ENCODE measurements around the gene NEAT1. TPM values are rescaled to one million over a fixed set of nuclear protein-coding genes. Genes with fewer than 3 reads are reported as not detected.

Gene NEAT1
- polyA plus RNA-seq, 3 donors = 0.90 to 293 (median 1.3) TPM

DNA sequence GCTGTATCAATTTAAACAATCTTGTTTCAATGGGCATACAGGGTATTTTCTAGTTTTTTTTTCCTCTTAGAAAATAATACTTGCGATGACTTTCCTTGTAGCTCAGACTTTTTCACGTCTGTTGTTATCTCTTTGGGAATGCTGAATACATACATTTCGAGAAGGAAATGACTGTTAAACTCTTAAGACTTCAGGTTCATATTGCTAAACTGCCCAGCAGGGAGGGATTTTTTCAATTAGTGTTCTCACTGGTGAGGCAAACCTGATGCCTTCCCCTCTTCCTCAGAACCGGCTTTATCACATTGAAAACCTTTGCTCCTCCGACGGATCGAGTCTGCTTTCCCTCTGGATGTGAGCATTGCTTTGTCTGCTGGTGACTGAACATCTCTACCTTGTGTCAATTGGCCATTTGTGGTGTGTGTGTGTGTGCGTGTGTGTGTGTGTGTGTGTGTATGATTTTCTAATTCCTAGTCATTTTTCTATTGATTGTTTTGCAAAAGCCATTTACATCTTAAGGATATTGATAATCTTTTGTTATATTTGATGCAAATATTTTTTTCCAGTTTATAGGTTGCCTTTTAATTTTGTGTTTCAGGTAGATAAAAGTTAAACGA lies 6.6 kb downstream of the NEAT1 start:
- peaks cover 67% of the 10 kb centered on the region for H3K4me1 Mint-ChIP-seq
- peaks cover 100% of the 10 kb centered on the region for H4K20me1 ChIP-seq (ENCODE audit: insufficient read depth, low read length)
- intact Hi-C loops (cut with micrococcal nuclease) = no loop called here

DNA sequence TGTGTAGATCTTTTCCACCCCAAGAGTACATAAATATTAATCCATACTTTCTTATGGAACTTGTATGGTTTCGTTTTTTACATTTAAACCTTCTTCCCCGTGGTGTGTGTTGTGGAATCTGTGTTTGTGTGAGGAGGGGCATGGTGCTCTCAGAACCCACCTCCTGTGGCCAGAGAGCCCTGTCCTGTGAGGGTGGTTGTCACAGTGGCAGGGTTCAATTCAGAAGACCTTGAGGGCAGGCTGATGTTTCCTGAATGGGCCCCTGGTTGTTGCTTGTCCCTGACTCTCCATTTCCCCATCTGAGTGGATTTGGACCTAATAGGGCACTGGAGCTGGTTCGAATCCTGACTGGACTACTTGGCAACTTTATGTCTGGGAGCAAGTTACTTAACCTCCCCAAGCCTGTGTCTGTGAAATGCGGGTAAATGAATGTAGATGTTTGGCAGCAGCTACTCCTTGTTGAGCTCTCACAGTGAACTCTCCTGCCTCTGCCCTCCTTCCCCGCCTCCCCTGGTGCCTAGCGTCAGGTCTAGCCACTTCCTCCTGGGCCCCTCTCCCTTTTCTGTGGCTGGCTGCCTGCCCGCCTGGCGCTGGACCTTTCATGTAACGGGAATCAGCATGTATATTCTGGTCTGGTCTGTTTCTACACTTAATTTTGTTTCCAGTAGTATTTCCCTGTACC lies 7.3 kb downstream of the NEAT1 start:
- H2AFZ ChIP-seq (ENCODE audit: insufficient read depth, low read depth, low read length, poor library complexity, severe bottlenecking) = no peak overlapping the region
- peak overlapping the region; percentile 100 for H3K9ac ChIP-seq (ENCODE audit: insufficient read depth, low read length, poor library complexity, severe bottlenecking)
- intact Hi-C loops (cut with micrococcal nuclease) = loop anchor here in 1 of 2 donors (2.0 kb wide), 1 partner anchor 13 kb away; no protein-coding TSS in a partner anchor
- H3K36me3 ChIP-seq (replicated peaks in 1 of 2; ENCODE audit: control insufficient read depth in 1 of 2, insufficient read depth in 2 of 2, low read length in 2 of 2) = peaks cover 27 to 63% of the 10 kb centered on the region in 2 donors
- peak overlapping the region; percentile 61 to 100 for H3K27ac ChIP-seq (ENCODE audit: low read depth in 1 of 2, low read length in 2 of 2)
- peaks cover 100% of the 10 kb centered on the region for H3K79me2 ChIP-seq (ENCODE audit: insufficient read depth, low read length)
- H3K4me2 ChIP-seq (replicated peaks; ENCODE audit: extremely low read depth, low read length, poor library complexity, severe bottlenecking) = peak overlapping the region; percentile 85
- WGBS (ENCODE audit: insufficient coverage) = 0% methylated on average over 6 of the region's 9 CpGs
- Mint-ChIP-seq H3K4me1 (peaks cover 74% of the 10 kb centered on the region), H3K9me3 (peaks cover 0 to 10% (median 3%) of the 10 kb centered on the region in 7 donors), H3K27me3 (ENCODE audit: low read depth in 3 of 3) (peaks cover 0 to 7% (median 4%) of the 10 kb centered on the region in 3 donors), H3K27ac (peak overlapping the region; percentile 87 to 100 (median 91)), H3K36me3 (peaks cover 71 to 80% of the 10 kb centered on the region in 2 donors), H3K4me3 (peak overlapping the region; percentile 99 to 100)
- no peaks in the 10 kb centered on the region for H3K27me3 ChIP-seq (ENCODE audit: control insufficient read depth in 2 of 2, insufficient read depth in 2 of 2, low read length in 2 of 2)
- peak in 2 of 3 donors; percentile 54 to 64 for DNase-seq
- H3K4me3 ChIP-seq (replicated peaks in 1 of 3; ENCODE audit: low read depth in 2 of 3, low read length in 3 of 3) = peak overlapping the region; percentile 86 to 100 (median 96)
- TF ChIP-seq, protein P1, sequence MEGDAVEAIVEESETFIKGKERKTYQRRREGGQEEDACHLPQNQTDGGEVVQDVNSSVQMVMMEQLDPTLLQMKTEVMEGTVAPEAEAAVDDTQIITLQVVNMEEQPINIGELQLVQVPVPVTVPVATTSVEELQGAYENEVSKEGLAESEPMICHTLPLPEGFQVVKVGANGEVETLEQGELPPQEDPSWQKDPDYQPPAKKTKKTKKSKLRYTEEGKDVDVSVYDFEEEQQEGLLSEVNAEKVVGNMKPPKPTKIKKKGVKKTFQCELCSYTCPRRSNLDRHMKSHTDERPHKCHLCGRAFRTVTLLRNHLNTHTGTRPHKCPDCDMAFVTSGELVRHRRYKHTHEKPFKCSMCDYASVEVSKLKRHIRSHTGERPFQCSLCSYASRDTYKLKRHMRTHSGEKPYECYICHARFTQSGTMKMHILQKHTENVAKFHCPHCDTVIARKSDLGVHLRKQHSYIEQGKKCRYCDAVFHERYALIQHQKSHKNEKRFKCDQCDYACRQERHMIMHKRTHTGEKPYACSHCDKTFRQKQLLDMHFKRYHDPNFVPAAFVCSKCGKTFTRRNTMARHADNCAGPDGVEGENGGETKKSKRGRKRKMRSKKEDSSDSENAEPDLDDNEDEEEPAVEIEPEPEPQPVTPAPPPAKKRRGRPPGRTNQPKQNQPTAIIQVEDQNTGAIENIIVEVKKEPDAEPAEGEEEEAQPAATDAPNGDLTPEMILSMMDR (IDR thresholded peaks at IDR 0.05) = no peak
- H3K4me1 ChIP-seq (ENCODE audit: control insufficient read depth in 1 of 2, insufficient read depth in 2 of 2, low read length in 2 of 2) = peaks cover 53 to 83% of the 10 kb centered on the region in 2 donors
- peaks cover 100% of the 10 kb centered on the region for H4K20me1 ChIP-seq (ENCODE audit: insufficient read depth, low read length)
- H3K9me3 ChIP-seq (replicated peaks in 1 of 2; ENCODE audit: control insufficient read depth in 1 of 2, insufficient read depth in 1 of 2, low read length in 2 of 2) = no peaks in the 10 kb centered on the region

More for the DNA sequence above, 6.6 kb downstream of the NEAT1 start:
- Histone ChIP-seq H3K9ac (ENCODE audit: insufficient read depth, low read length, poor library complexity, severe bottlenecking) (peak overlapping the region; percentile 100), H3K4me3 (replicated peaks in 1 of 3; ENCODE audit: low read depth in 2 of 3, low read length in 3 of 3) (peak overlapping the region; percentile 86 to 100 (median 96)), H3K9me3 (replicated peaks in 1 of 2; ENCODE audit: control insufficient read depth in 1 of 2, insufficient read depth in 1 of 2, low read length in 2 of 2) (no peaks in the 10 kb centered on the region), H3K4me2 (replicated peaks; ENCODE audit: extremely low read depth, low read length, poor library complexity, severe bottlenecking) (peak overlapping the region; percentile 85), H3K4me1 (ENCODE audit: control insufficient read depth in 1 of 2, insufficient read depth in 2 of 2, low read length in 2 of 2) (peaks cover 48 to 77% of the 10 kb centered on the region in 2 donors), H3K27ac (ENCODE audit: low read depth in 1 of 2, low read length in 2 of 2) (peak overlapping the region; percentile 20 to 100), H3K27me3 (ENCODE audit: control insufficient read depth in 2 of 2, insufficient read depth in 2 of 2, low read length in 2 of 2) (no peaks in the 10 kb centered on the region), H3K79me2 (ENCODE audit: insufficient read depth, low read length) (peaks cover 100% of the 10 kb centered on the region), H3K36me3 (replicated peaks in 1 of 2; ENCODE audit: control insufficient read depth in 1 of 2, insufficient read depth in 2 of 2, low read length in 2 of 2) (peaks cover 20 to 63% of the 10 kb centered on the region in 2 donors), H2AFZ (ENCODE audit: insufficient read depth, low read depth, low read length, poor library complexity, severe bottlenecking) (no peak overlapping the region)
- H3K27me3 Mint-ChIP-seq (ENCODE audit: low read depth in 3 of 3) = peaks cover 0 to 13% (median 8%) of the 10 kb centered on the region in 3 donors
- peak overlapping the region; percentile 87 to 100 (median 91) for H3K27ac Mint-ChIP-seq
- TF ChIP-seq, protein P1 (IDR thresholded peaks at IDR 0.05) = no peak
- no CpG with 5 or more reads among the region's 9 CpGs for WGBS (ENCODE audit: insufficient coverage)
- peaks cover 4 to 17% (median 8%) of the 10 kb centered on the region in 7 donors for H3K9me3 Mint-ChIP-seq
- H3K4me3 Mint-ChIP-seq = peak overlapping the region; percentile 99 to 100
- DNase-seq = peak in 1 of 3 donors; percentile 58
- peaks cover 71 to 80% of the 10 kb centered on the region in 2 donors for H3K36me3 Mint-ChIP-seq

Data from CD14-positive monocyte (primary cell).